ENCODE results near the gene EZH2.

EZH2 gene

GRCh38 chr7:148809856-148810255 lies 74.2 kb downstream of the EZH2 start:
- DNase-seq (ENCODE audit: low read depth in 2 of 2), result no peak

GRCh38 chr7:148807436-148807835 lies 76.7 kb downstream of the EZH2 start:
- DNase-seq (ENCODE audit: low read depth in 2 of 2), result no peak

GRCh38 chr7:148806187-148806586 lies 77.9 kb downstream of the EZH2 start:
- DNase-seq (ENCODE audit: low read depth in 2 of 2), result no peak

- no peak for DNase-seq (ENCODE audit: low read depth in 2 of 2)
These were observed 79.5 kb downstream of the EZH2 start for GRCh38 chr7:148804343-148805235.

GRCh38 chr7:148803094-148803493 lies 81.0 kb downstream of the EZH2 start:
- no peak for DNase-seq (ENCODE audit: low read depth in 2 of 2)

- DNase-seq (ENCODE audit: low read depth in 2 of 2), result no peak
These were observed 82.0 kb downstream of the EZH2 start for GRCh38 chr7:148802101-148802493.

- no peak for DNase-seq (ENCODE audit: low read depth in 2 of 2)
These were observed 83.4 kb downstream of the EZH2 start for GRCh38 chr7:148800677-148801076.

GRCh38 chr7:148799893-148800555 lies 84.1 kb downstream of the EZH2 start:
- no peak for DNase-seq (ENCODE audit: low read depth in 2 of 2)

- no peak for DNase-seq (ENCODE audit: low read depth in 2 of 2)
These were observed 87.2 kb downstream of the EZH2 start for GRCh38 chr7:148796841-148797240.

GRCh38 chr7:148794476-148794875 lies 89.6 kb downstream of the EZH2 start:
- no peak for DNase-seq (ENCODE audit: low read depth in 2 of 2)

GRCh38 chr7:148793590-148793989 lies 90.5 kb downstream of the EZH2 start:
- DNase-seq (ENCODE audit: low read depth in 2 of 2), result no peak

GRCh38 chr7:148791546-148791945 lies 92.5 kb downstream of the EZH2 start:
- no peak for DNase-seq (ENCODE audit: low read depth in 2 of 2)

GRCh38 chr7:148790850-148791249 lies 93.2 kb downstream of the EZH2 start:
- DNase-seq (ENCODE audit: low read depth in 2 of 2), result no peak

GRCh38 chr7:148790131-148790726 lies 93.9 kb downstream of the EZH2 start:
- no peak for DNase-seq (ENCODE audit: low read depth in 2 of 2)

- no peak for DNase-seq (ENCODE audit: low read depth in 2 of 2)
These were observed 94.9 kb downstream of the EZH2 start for GRCh38 chr7:148789220-148789619.

GRCh38 chr7:148787571-148788295 lies 96.4 kb downstream of the EZH2 start:
- DNase-seq (ENCODE audit: low read depth in 2 of 2), result no peak

GRCh38 chr7:148783801-148784527 lies 100.1 kb downstream of the EZH2 start:
- no peak for DNase-seq (ENCODE audit: low read depth in 2 of 2)

GRCh38 chr7:148782757-148783456 lies 101.2 kb downstream of the EZH2 start:
- DNase-seq (ENCODE audit: low read depth in 2 of 2), result no peak

GRCh38 chr7:148774471-148774870 lies 109.6 kb downstream of the EZH2 start:
- DNase-seq (ENCODE audit: low read depth in 2 of 2), result no peak

GRCh38 chr7:148773334-148773733 lies 110.8 kb downstream of the EZH2 start:
- no peak for DNase-seq (ENCODE audit: low read depth in 2 of 2)
